AG08395 (cell line): Measurements from ENCODE around the gene FBXO15.

Experiments used
- DNase-seq: peaks from one replicate; pipeline ENCODE4 v3.0.0; 2012; ENCODE audit warnings: mixed read lengths, low spot score

FBXO15 gene

DNA sequence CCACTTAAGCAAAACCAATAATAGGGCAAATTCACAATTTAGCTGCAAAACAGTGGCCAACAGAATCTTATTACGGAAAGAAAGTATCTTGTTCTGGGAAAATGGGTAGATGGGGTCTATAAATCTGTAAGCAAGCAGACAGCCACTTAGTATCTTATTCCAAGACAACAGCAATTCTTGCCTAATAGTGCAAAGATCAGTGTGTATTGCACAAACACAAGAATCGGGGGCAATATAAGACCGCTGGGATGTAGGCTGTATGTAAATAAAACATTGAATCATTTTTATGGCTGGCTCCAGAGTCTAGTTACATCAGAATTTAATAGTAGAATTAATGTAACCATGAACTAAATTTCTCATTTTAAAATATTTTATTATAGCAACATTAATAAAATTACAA is 85.6 kb downstream of the FBXO15 start:
- DNase-seq, result no peak

DNA sequence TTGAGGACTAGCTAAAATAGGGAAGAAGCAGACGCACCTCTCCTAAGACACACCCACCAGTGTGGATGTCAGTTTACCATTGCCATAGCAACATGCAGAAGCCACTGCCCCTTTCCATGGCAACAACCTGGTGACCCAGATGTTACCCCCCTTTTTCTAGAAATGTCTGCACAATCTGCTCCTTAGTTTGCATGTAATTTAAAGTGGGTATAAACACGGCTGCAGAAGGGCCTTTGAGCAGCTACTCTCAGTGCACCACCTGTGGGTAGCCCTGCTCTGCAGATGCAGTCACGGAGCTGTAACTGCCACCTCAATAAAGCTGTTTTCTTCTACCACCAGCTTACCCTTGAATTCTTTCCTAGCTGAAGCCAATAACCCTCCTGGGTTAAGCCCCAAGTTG is 87.1 kb downstream of the FBXO15 start:
- DNase-seq, result no peak

DNA sequence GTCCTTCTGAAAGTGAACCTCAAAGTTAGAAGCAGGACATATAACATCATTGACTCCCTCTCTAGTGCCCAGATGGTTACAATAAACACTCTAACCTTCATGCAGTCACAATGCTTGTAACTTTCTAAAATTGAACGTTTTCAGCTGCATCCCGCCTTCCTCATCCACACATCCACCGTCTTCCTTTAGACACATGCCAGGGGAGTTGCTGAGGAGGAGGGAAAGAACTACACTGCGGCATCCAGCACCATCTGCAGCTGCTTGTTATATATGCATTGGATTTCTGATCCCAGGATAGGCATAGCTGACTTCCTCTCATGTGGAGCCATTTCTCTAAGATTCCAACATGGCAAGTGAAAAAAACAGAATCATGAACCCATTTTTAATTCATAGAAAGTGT is 96.8 kb downstream of the FBXO15 start:
- no peak for DNase-seq

DNA sequence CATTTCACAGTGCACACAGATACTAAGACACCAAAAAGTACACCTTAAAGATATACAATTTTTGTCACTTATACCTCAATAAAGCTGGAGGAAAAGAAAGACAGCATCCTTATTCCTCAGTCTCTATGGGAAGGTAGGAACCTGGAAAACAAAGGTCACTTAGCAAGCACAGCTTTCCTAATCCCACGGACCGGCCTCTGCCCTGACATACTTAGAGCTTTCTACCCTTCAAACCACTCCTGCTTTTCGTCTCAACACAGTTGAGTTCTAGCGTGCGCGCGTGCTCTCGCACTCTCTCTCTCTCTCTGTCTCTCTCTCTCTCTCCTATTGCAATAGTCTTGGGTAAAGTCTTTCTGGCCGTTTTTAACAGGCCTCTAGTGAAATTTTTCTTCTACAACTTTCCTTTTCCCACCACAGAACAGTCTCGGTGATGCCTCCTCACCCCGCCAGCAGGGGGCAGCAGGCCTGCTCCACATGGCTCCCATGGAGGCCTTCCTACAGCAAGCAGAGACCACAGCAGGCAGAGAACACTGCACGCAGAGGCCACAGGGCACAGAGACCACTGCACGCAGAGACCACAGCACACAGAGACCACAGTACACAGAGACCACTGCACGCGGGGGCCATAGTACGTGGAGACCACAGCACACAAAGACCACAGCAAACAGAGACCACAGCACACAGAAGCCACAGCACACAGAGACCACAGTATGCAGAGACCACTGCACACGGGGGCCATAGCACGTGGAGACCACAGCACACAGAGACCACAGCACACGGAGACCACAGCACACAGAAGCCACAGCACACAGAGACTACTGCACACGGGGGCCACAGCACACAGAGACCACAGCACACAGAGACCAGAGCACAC is 106.9 kb downstream of the FBXO15 start:
- DNase-seq, result peak; percentile 12

GRCh38 chr18:74040008-74040407 is 107.6 kb downstream of the FBXO15 start:
- DNase-seq, result no peak

- no peak for DNase-seq
Observed at GRCh38 chr18:74029161-74029560, 118.5 kb downstream of the FBXO15 start.
